HG02588 (cell line): ENCODE measurements around the gene KRT75.
"Not testable (repeated sequence)": the region's sequence is repeated elsewhere in the genome, so short reads cannot be mapped to it uniquely, and the experiment has no call there.

ENCODE experiments used
- ATAC-seq: cut with Tn5 transposase; IDR thresholded peaks from one replicate; pipeline ENCODE4 v1.9.1; 2021; ENCODE audit warnings: mild to moderate bottlenecking, moderate library complexity; ENCODE audit not compliant: unreplicated experiment

KRT75 gene

GRCh38 chr12:52417740-52418139, 16.4 kb downstream of the KRT75 start:
- no peak for ATAC-seq

DNA sequence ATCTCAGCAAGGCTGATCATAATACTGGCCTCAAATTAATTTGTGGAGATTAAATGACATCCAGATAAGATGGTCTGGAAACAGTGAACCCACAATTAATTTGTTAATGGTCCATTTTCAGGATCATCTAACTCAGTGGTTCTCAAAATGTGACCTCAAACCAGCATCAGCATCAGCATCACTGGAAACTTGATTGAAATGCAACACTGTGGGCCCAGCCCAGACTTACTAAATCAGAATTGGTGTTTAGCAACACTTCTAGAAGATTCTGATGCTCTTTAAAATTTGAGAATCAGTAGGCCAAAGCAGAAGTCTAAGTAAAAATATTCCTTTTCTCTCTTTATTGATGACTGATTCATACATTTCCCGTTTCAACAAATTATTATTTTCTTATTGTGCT, 17.4 kb downstream of the KRT75 start:
- ATAC-seq, result no peak

DNA sequence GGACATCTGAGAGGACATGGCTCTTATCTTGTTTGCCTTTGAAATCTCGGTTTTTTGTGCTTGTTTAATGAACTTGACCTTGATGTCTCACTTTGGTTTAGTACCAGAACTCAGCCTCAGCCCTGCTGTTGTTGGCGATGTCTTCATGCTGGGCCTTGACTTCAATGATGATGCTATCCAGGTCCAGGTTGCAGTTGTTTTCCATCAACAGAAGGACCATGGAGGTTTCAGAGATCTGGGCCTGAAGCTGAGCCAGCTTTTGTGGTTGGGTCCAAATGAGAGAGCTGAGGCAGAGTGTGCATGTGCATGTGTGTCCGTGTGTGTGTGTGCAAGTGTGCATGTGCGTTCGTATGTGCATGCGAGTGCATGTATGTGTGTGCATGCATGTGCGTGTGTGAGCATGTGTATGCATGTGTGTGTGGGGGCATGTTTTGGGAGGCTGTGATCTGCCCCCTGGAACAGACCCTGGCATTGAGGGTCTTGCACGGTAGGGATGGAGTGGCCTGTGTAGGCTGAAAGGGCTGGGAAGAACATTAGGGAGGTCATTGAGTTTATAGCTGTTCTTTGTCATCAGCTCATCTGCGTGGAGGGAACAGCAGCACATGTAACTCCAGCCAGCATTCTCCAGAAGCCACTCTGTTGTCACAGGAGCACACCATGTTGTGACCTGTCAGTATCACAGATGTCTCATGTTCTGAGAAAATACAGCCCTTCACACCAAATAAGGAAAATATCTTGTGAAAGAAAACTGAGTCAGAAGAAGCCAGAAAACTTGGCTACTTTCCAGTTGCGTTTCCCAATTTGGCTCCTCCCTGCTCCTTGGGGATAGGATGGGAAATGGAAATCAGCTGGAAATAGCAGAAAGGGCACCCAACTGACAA, 18.1 kb downstream of the KRT75 start:
- ATAC-seq, result no peak

DNA sequence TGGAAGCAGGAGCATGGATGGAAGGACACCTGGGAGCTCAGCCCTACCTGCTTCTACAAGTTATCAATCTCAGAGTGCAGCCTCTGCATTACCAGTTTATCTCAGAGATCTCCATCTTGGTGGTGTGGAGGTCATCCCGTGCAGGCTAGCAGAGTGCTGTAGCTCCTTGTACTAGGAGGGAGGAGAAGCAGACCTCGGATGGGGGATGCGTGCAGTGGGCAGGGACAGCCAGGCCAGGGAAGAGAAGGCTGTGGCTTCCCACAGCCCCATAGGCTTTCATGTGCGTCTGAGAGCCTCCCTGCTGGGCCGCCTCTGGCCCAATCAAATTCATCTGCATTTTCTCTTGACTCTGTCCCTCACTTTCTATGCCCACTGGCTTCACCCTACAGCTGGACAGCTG, 19.2 kb downstream of the KRT75 start:
- ATAC-seq, result no peak

DNA sequence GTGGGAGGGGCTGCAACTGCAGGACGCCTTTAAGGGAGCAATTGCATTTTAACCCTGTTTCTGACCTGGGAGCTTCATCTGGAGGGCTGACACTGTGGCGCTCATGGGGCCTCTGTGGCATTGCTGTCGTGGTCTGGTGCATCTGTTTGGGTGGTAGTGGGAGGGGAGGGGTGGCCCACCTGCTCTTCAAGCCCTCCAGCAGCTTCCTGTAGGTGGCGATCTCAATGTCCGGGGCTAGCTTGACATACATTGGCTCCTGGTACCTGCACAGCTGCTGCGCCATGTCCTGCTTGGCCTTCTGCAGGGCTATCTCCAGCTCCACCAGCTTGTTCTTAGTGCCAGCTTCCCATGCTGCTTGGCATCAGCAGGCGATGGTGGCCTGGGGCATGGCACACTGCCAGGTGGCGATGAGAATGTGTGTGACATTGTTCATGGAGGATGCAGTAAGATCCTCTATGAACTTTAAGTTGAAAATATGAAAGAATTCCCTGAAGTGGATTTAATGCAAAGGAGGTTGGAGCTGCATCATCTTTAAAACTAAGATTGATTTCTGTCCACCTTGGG, 20.3 kb downstream of the KRT75 start:
- ATAC-seq, result no peak

- ATAC-seq, result no peak
These were observed 21.0 kb downstream of the KRT75 start for GRCh38 chr12:52413202-52413601.

DNA sequence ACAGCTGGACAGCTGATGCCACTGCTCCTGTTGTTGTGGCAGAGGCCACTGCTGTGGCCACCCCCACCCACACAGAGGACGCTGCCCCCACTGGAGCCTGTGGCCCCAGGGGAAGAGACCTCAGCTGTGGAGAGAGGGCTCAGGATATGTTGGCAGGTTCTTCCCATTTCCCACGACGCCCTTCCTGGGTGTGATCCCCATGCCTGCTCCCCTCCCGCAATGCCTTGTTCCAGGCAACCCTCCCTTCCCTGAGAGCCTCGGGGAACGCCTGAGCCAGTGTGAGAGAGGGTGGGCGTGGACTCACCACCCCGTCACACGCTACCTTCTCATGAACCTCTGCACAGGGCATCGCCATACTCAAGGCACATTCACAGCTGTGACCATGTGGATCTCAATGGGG, 22.4 kb downstream of the KRT75 start:
- ATAC-seq, result no peak

GRCh38 chr12:52410589-52411248, 23.5 kb downstream of the KRT75 start:
- not testable (repeated sequence) for ATAC-seq

DNA sequence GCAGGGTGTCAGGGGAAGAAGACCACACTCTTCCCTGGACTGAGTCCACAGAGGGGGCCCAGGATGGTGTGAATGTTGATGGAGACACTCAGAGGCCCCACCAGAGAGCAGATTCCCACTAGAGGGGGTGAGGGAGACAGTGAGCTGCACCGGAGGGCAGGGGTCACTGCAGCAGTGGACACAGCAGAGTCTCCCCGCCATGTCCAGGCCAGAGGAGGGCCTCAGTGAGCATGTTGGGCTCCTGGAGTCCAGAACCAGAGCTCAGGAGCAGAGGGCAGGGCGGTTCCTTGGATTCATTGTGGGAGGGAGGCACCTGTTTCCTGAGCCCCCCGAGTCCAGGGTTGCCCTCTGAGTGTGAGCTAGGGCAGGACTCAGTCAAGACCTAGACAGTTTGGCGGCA, 26.3 kb downstream of the KRT75 start:
- ATAC-seq, result no peak

DNA sequence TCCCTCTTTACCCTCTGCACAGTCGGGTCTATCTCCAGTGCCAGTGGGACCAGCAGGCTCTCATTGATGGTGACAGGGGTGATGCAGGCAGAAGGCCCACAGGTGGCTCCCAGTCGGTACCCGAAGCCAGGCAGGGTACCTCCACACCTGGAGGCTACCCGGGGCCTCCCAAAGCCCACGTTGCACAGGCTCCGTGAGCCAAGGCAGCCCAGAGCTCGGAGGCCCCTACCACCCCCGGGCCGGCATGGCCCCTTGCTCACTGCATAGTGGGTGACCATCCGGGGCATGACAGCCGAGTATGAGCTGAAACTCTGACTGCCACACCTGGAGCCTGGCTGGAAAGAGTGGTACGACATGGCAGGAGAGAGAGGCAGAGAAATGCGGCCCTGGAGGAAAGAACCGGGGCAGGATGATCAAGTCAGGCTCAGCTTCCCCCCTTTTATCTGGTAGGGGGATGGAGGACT, 28.2 kb downstream of the KRT75 start, which contains the start of gene KRT82:
KRT82 (minus strand) TSS at position 414 of the 464 bp plus-strand sequence; CDS start at position 356, 58 bp downstream.
- ATAC-seq, result no peak

- ATAC-seq, result no peak
These were observed 29.2 kb downstream of the KRT75 start for GRCh38 chr12:52404951-52405350.

GRCh38 chr12:52403561-52403960, 30.6 kb downstream of the KRT75 start:
- no peak for ATAC-seq

DNA sequence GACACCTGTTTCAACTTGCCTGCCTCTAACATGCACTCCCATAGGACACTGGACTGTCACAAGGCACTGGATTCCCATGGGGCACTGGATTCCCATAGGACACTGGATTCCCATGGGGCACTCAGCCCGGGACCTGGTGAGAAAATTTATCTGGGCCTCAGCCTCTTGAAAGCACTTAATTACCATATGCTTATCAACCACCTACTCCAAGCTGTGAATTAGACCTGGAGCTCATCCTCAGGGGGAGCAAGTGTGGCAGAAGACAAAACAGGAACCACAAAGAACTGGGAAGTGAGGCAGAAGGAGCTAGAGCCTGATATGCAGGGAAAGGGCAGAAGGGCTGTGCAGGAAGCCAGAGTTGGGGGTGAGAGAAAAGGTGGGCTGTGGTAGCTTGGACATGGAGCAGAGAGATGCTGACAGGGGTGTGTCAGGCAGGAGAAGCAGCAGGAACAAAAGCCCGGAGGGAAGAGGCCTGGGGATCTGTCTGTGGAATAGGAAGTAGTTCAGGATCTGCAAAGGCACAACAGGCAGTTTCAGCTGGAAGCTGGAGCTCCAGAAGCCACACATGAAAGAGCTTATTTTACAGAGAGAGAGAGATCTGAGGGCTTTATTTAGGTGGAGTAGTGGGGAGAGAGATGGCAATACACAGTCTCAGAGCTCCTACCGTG, 31.2 kb downstream of the KRT75 start:
- no peak for ATAC-seq

DNA sequence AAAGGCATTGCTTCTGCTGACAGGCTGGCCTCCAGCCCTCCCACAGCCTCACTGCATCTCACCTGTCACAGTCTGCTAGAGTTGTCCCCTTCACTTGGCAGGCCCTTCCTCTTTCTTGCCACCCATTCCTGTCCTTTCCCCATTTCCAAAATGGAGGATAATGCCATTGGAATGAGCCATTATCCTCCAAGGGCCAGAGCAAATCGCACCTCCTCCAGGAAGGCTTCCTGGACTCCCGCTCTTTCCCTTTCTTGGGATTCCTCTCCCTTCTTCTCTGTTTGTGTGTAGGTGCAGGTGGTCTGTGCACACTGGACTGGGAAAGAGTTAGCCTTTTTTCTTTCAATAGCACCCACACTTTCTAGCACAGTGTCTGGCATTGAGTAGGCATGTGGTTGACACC, 31.8 kb downstream of the KRT75 start:
- no peak for ATAC-seq

DNA sequence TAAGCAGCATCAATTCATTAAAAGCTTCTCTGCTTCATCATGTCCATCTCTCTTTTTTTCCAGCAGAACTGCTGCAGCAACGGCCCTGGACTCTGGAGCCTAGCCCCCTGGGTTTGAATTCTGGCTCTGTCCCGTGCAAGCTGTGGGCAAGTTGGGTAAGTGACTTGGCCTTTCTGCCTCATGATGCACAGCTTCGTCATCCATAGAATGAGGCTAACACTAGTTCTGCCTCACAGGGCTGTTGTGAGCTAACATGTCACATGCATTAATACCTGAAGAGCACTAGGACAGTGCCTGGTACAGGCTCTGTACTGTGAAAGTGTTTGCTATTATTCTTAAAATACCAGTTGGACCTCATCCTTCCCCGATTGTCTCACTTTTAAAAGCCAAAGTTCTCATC, 32.2 kb downstream of the KRT75 start:
- ATAC-seq, result no peak

- ATAC-seq, result no peak
These were observed 32.6 kb downstream of the KRT75 start for GRCh38 chr12:52401526-52401925.

DNA sequence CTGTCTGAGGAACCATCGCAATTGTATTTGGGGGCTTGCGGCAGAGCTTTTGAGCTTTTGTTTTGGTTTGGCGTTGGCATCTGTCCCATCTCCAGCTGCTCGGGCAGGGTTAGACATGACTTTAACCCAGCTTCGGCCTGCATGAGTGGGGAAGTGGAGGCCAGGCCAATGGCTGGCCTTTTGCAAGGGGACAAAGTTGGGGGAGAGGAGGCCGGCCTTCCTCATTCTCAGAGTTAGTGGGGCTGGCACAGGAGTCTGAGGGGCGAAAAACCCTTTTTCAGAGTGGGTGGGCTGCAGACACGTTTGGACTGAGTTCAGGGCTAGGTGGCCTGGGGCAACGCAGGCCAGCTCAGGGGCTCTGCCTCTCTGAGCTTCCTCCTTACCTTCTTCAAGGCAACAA, 33.3 kb downstream of the KRT75 start:
- no peak for ATAC-seq

- ATAC-seq, result no peak
These were observed 34.4 kb downstream of the KRT75 start for GRCh38 chr12:52399756-52400155.

GRCh38 chr12:52398176-52398575, 36.0 kb downstream of the KRT75 start:
- ATAC-seq, result no peak

GRCh38 chr12:52396656-52397055, 37.5 kb downstream of the KRT75 start:
- ATAC-seq, result no peak

- no peak for ATAC-seq
These were observed 38.3 kb downstream of the KRT75 start for GRCh38 chr12:52395761-52396434.
